ENCODE data around the gene B4GALNT3.

DNA sequence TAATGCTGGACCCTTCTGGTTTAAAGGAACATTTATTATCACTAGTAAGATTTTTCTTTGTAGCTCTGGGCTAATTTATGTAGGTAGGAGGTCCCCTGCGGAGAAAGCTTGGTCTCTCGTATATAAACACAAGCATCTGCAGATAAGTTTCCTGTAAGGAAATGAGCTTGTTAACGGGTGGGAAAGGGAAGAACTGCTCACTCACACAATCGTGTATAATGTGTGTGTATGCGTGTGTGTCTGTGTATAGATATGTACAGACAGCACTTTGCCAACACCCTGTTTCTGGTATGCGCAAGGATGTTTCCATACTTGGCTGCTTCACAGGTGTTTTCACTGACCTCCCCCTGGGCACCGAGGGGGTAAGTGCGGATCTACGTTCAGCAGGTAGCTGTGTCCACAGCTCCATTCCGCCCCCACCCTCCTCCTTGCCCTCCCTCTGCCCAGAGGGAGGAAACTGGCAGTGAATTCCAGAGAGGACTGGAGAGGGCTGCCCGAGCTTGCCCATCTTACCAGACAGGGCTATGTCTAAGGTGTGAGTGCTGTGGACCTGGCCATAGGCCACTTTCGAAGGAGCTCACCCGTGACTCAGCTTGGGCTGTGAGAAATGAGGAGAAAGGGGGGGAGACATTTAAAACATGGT, 138.3 kb downstream of the B4GALNT3 start:
- no peak for TF ChIP-seq CTCF (IDR thresholded peaks at IDR 0.05)
- TF ChIP-seq POLR2A (IDR thresholded peaks at IDR 0.05), result no peak
